GM19397 (cell line): ENCODE results near the gene F8A3.
"Not testable (repeated sequence)": the region's sequence is repeated elsewhere in the genome, so short reads cannot be mapped to it uniquely, and the experiment has no call there.

Experiments
- ATAC-seq: cut with Tn5 transposase; IDR thresholded peaks from one replicate; pipeline ENCODE4 v1.9.1; 2021; ENCODE audit warnings: mild to moderate bottlenecking, moderate library complexity; ENCODE audit not compliant: unreplicated experiment

Gene F8A3

DNA sequence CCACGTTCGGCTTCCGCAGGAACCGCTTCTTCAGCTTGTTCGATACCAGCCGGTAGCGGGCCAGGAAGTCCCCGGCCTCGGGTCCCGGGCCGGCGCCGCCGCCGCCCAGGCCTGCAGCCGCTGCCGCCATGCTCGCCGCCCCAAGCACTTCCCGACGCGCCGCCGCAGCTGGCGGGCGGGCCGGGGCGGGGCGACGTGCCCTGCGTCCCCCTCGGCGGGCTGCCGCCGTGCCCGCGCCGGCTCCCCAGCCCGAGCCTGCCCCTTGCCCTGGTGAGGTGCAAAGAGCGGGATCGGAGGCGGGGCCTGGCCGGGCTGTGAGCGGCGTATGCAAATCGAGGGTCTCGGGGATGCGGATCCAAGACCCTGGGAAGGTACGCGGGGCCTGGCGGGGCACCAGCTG lies at the start of gene F8A3:
Gene F8A3 (minus strand): TSS at position 150 of the 400 bp plus-strand sequence. CDS start 20 bp downstream, at position 130.
- peak; percentile 82 for ATAC-seq

DNA sequence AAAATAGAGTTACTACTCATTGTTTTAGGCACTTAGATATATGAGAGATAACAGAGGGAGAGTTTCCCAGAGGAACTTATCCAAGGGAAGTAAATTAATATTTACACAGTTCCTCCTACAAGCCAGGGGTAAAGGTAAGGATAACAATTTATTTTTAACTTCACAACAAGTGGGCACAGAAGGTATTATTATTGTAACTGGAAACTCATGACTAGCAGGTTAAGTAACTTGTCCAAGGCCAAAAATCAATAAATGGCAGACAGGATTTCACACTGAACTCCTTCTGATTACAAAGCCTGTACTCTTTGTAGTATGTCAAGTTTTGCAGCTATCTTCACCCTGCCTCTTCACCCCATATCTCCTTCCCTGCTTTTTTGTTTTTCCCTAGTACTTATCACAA lies 46.9 kb upstream of the F8A3 start:
- no peak for ATAC-seq

DNA sequence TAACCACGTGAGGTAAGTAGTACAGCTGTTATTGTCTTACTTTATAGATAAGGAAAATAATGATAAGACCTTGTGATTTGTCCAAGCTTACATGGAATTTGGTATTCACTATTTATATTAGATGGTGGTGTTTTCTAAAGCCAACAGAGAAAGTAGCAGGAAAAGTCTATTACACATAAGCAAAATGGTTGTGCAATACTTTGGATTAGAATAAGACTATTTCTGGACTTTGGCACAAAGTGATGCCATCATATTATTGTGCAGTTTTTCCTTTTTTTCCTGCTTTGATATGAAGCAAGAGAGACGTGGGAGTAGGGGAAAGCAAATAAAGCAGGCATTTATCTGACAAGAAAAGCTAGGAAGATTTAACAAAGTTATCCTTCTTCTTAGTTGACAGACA lies 36.7 kb upstream of the F8A3 start:
- not testable (repeated sequence) for ATAC-seq

DNA sequence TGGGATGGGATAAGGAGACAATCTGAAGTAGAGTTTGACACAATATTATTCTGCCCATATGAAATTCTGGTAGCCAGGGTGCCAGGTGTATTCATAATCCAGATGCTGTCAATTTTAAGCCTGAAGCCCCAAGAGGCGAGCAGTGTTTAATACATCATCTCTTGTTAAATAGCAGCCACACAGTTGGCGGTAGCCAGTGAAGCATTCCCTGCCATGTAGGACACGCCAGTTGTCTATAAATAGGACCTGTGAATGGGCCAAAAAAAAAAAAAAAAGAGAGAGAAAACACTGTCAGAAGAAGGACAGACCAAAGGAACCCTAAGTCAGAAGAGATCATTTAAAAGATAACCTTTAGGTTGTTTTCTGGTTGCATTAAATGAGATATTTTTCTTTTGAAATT lies 33.0 kb upstream of the F8A3 start:
- not testable (repeated sequence) for ATAC-seq

DNA sequence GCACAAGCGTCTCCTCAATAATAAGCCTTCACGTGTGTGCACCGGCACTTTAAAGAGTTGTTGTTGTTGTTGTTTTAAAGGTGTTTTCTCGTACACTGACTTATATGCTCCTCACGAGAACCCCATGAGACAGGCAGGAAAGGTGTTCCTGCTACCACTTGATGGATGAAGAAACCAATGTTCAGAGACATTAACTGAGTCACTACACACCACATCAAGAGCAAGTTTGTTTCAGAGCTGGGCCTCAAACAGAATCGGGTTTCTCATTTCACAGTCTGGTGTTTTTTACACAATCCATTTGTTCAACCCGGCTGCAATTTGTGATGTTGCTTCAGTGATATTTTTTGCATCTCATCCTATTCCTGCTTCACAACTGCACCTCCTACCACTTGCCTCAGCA lies 18.7 kb upstream of the F8A3 start:
- ATAC-seq = not testable (repeated sequence)

DNA sequence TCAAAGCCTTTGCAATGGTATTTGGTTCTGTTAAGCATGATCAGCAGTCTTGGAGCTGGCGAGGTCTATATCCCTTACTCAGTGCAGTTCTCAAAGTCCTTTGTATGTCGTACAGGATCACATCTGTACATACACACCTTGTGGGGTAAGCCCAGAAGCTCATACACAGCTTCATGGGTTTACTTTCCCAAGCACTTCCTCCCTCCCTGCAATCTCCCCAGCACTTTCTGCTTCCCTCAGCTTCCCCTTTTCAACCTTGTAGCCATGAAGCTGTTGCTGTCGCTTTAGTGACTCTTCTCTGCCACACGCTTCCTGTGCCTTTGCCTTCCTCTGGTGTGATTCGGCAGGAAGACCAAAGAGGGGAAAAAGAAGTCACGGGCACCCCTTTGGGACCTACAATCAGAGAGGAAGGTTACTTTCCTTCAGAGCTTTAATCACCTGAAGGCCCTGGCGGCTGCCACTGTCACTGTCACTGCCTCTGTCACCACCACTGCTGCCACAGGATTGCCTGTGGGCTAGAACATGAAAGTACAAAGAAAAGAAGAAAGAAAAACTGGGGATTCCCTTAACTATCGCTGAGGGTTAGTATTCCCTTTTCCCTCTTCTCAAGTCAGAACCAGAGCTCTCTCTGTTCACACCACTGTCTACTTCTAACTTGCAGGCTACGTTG lies 8.0 kb upstream of the F8A3 start:
- ATAC-seq = not testable (repeated sequence)

DNA sequence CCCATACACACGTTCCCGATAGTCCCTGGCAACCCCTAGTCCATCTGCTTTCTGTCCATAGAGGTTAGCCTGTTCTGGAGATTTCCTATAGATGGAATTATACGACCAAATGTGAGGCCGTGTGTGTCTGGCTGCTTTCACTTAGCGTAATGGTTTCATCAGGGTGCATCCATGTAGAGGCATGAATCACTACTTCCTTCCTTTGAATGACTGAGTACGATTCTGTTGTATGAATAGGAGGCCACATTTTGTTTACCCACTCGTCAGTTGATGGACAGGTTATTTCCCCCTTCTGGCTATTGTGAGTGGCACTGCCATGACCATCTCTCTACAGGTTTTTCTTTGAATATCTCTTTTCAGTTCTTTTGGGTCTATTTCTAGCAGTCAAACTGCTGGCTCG lies 2.1 kb upstream of the F8A3 start:
- not testable (repeated sequence) for ATAC-seq

DNA sequence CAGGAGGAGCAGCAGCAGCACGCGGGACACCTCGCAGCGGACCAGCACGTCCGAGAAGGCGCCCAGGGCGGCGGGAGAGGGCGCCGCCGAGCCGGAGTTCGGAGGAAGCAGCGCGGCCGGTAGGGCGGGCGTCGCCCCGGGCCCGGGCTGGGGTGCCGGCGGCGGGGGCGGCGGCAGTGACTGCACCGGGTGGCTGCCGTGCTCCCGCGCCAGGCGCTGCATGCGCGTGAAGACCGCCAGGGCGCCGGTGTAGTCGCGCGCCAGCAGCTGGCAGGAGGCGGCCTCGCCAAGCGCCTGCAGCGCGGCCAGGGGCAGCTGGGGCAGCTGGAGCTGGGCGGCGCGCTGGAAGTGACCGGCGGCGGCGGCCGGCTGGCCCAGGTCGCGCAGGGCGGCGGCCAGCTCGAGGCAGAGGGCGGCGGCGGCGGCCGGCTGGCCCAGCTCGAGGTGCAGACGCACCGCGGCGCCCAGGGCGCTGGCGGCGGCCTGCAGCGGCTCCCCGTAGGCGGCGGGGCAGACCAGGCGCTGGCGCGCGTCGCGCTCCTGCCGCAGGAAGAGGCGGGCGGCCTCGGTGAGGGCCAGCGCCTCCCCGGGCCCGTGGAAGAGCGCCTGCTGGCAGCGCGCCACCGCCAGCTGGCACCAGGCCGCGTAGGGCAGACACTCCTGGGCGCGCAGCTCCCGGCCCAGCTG lies 516 bp downstream of the F8A3 start:
- peak; percentile 69 for ATAC-seq

DNA sequence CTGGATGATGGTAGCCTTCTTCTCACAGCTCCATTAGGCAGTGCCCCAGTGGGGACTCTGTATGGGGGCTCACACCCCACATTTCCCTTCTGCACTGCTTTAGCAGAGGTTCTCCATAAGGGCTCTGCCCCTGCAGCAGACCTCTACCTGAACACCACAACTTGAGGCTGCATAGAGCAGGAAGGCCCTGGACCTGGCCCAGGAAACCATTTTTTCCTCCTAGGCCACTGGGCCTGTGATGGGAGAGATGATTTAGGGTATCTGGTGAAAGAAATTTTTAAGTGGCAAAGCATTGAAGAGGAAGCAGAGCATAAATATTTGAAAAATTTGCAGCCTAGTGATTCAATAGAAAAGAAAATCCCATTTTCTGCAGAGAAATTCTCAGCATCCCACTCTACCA lies 17.3 kb downstream of the F8A3 start:
- ATAC-seq = no peak

DNA sequence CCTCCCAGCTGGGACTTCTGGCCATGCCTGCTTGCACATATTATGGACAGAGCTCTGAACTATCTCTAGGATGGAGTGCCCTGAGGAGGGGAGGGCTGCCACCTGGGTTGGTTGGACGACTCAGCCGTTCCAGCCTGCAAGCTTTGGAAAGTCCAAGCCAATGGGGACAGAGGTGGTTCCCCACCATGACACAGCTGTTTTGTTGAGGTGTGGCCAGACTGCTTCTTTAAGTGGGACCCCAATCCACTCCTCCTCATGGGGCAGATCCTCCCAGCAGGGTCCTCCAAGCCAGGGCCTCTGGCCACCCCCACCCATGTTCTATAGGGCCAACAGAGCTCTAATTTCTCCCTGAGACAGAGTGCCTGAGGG lies 22.7 kb downstream of the F8A3 start:
- no peak for ATAC-seq

DNA sequence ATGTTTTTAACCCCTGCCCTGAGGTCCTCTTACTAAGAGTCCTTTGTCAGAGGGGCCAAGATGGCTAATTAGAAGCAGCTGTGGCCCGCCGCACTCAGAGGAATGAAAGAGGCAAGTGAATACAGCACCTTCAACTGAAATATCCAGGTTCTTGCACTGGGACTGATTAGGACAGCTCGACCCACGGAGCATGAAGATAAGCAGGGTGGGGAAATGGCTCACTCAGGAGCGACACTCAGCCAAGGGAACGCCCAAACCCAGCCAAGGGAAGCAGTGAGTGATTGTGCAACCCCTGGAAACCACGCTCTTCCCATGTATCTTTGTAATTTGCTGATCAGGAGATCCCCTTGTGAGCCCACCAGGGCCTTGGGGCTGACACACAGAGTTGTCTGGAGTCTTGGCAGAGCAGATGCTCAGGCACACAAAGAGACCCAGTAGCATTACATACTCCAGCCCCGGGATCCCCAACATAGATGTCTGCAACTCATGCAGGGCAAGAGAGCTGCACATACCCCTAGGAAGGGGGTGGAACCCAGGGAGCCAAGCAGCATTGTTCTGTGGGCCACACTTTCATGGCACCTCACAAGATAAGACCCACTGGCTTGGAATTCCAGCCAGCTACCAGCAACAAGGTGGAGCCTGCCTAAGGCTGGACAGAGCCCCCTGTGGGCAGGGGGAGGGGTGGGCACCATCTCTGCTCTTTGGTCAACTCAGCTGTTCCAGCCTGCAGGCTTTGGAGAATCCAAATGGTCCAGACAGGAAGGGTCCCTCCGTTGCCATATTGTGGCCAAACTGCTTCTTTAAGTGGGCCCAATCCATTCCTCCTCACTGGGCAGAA lies 23.3 kb downstream of the F8A3 start:
- no peak for ATAC-seq

DNA sequence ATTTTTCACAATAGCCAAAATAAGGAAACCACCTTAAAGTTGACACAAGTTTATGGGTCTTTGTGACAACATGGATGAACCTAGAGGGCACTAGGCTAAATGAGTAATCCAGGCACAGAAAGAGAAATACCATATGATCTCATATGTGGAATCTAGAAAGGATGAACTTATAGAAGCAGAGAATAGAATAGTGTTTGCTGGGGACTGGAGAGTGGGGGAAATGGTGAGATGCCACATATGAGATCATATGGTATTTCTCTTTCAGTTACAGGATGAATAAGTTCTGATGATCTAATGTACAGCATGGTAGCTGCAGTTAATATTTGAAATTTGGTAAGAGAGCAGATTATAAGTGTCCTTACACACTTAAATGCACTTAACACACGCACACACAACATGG lies 40.7 kb downstream of the F8A3 start:
- ATAC-seq = no peak
